Ascending aorta (tissue), 2 donors: ENCODE data around the gene KCNMA1. TPM values are rescaled to one million over a fixed set of nuclear protein-coding genes. Genes with fewer than 3 reads are reported as not detected.

Experiments used
- DNase-seq, 2 donors: peaks; one replicate each; pipeline ENCODE4 v3.0.0-alpha.2; 2019; ENCODE audit warnings: low spot score in 2 of 2
- H3K27ac ChIP-seq, 2 donors: fragments of 200-600 bp; sonication (generic); one replicate each; pipeline ENCODE4 v1.5.1; 2016 to 2017; ENCODE audit warnings: mild to moderate bottlenecking in 1 of 2
- H3K27me3 ChIP-seq: fragments of 200-600 bp; sonication (generic); one replicate; pipeline ENCODE4 v1.5.1; 2017
- H3K36me3 ChIP-seq, 2 donors: fragments of 200-600 bp; sonication (generic); one replicate each; pipeline ENCODE4 v1.5.1; 2016
- H3K4me1 ChIP-seq, 2 donors: fragments of 200-600 bp; sonication (generic); one replicate each; pipeline ENCODE4 v1.5.1; 2016 to 2017; ENCODE audit warnings: mild to moderate bottlenecking in 1 of 2
- H3K4me3 ChIP-seq, 2 donors: fragments of 200-600 bp; sonication (generic); one replicate each; pipeline ENCODE4 v1.5.1; 2016 to 2017; ENCODE audit warnings: mild to moderate bottlenecking in 1 of 2
- H3K9me3 ChIP-seq, 2 donors: fragments of 200-600 bp; sonication (generic); one replicate each; pipeline ENCODE4 v1.5.1; 2016
- intact Hi-C: fragments of 100-400 bp; cut with DNase I; formaldehyde crosslinking; loops from one replicate; pipeline ENCODE4 v1.15.1; 2023
- total RNA-seq: library from RNA; depleted of rRNA; stranded (reverse); fragments of >200 nt; gene quantifications from one replicate; pipeline ENCODE4 v1.1.0, GENCODE V29; 2016
- TF ChIP-seq, protein P1 (sequence below), 3 experiments: fragments of 200-600 bp in 2 of 3; fragments of 450-650 bp in 1 of 3; sonication (generic) in 2 of 3; IDR thresholded peaks; one replicate each; pipeline ENCODE4 v1.5.1; 2016 to 2019; ENCODE audit warnings: antibody characterized with exemption in 3 of 3, mild to moderate bottlenecking in 1 of 3, moderate library complexity in 1 of 3

The KCNMA1 gene
- total RNA-seq, 1 donor from 2014 or later = 28.6 TPM

DNA sequence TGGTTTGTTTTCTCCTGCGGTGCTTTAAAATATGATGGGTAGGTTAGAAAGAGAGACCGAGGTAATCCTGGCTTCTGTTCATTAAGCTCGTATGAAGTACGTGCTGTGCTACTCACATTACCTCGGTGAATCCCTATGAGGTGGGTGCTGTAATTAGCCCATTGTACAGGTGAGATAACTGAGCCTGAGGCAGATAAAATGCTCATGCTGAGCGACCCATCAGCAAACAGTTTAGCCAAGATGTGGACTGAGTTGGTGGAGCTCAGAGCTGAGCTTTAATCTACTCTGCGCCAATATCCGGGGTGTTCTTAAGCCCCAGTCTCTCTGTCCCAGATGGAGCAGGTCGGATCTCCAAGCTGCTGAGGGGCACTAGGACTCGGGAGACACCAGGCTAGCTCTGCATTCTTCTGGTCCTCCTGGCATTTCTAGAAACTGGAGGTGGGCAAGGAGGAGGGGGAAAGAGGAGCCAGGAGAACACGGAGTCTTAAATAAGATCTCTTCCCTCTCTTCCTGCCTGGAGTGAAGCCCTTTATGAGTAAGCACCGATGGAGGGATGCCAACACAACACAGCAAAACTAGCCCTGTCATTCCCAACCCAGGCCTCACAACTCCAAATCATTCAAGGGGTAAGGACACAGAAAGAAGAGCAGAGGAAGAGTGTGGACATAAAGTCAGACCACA, 458.5 kb downstream of the KCNMA1 start:
- Histone ChIP-seq H3K27me3 (no peaks in the 10 kb centered on the region), H3K4me1 (peaks cover 7 to 22% of the 10 kb centered on the region in 2 donors), H3K36me3 (no peaks in the 10 kb centered on the region), H3K9me3 (no peaks in the 10 kb centered on the region), H3K4me3 (no peak overlapping the region), H3K27ac (peak overlapping the region; percentile 59 to 67)
- TF ChIP-seq, protein P1, sequence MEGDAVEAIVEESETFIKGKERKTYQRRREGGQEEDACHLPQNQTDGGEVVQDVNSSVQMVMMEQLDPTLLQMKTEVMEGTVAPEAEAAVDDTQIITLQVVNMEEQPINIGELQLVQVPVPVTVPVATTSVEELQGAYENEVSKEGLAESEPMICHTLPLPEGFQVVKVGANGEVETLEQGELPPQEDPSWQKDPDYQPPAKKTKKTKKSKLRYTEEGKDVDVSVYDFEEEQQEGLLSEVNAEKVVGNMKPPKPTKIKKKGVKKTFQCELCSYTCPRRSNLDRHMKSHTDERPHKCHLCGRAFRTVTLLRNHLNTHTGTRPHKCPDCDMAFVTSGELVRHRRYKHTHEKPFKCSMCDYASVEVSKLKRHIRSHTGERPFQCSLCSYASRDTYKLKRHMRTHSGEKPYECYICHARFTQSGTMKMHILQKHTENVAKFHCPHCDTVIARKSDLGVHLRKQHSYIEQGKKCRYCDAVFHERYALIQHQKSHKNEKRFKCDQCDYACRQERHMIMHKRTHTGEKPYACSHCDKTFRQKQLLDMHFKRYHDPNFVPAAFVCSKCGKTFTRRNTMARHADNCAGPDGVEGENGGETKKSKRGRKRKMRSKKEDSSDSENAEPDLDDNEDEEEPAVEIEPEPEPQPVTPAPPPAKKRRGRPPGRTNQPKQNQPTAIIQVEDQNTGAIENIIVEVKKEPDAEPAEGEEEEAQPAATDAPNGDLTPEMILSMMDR (IDR thresholded peaks at IDR 0.05) = no peak
- intact Hi-C loops = loop anchor here (5.0 kb wide), 2 partner anchors 63 to 333 kb away; no protein-coding TSS in a partner anchor
- peak in 1 of 2 donors; percentile 89 for DNase-seq

DNA sequence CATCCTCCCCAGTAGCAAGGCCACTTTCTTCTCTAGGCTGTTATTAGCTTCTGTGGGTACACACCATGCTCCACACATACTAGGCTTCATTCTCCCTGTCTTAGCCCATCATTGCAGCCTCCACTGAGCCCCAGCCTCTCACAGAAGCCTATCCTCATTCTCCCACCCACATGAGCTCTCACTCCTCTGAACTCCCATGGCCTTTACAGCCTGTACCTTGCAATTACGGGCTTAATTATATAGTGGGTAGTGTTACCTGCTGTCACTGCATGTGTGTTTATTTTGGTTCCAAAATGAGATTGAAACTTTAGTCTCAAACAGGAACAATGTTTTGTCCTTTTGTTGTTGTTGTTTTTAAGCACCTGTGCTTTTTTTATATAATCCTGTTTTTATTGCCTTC, 460.0 kb downstream of the KCNMA1 start:
- Histone ChIP-seq H3K27me3 (no peaks in the 10 kb centered on the region), H3K4me3 (no peak overlapping the region), H3K9me3 (no peaks in the 10 kb centered on the region), H3K27ac (no peak overlapping the region), H3K36me3 (no peaks in the 10 kb centered on the region), H3K4me1 (peaks cover 3 to 14% of the 10 kb centered on the region in 2 donors)
- no peak for DNase-seq
- intact Hi-C loops = loop anchor here (5.0 kb wide), 2 partner anchors 65 to 335 kb away; no protein-coding TSS in a partner anchor
- TF ChIP-seq, protein P1 (IDR thresholded peaks at IDR 0.05) = no peak

DNA sequence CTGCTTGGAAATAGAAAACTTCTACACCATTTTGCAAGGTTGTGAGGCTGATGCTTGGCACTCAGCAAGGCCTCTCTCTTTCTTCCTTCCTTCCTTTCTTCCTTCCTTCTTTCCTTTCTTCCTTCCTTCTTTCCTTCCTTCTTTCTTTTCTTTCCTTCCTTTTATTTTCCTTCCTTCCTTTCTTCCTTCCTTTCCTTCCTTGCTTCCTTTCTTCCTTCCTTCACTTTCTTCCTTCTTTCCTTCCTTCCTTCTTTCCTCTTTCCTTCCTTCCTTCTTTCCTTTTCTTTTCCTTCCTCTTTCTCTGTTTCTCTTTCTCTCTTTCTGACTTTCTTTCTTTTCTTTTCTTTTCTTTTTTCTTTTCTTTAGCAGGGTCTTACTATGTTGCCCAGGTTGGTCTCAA, 460.4 kb downstream of the KCNMA1 start:
- intact Hi-C loops = loop anchor here (5.0 kb wide), 2 partner anchors 65 to 335 kb away; no protein-coding TSS in a partner anchor
- Histone ChIP-seq H3K36me3 (no peaks in the 10 kb centered on the region), H3K9me3 (no peaks in the 10 kb centered on the region), H3K4me1 (peaks cover 3 to 12% of the 10 kb centered on the region in 2 donors), H3K27ac (no peak overlapping the region), H3K27me3 (no peaks in the 10 kb centered on the region), H3K4me3 (no peak overlapping the region)
- DNase-seq = no peak
- TF ChIP-seq, protein P1 (IDR thresholded peaks at IDR 0.05) = no peak

GRCh38 chr10:77176232-77176631, 461.4 kb downstream of the KCNMA1 start:
- H3K4me1 ChIP-seq = peaks cover 3 to 12% of the 10 kb centered on the region in 2 donors
- DNase-seq = no peak
- no peak overlapping the region for H3K4me3 ChIP-seq
- TF ChIP-seq, protein P1 (IDR thresholded peaks at IDR 0.05) = no peak
- intact Hi-C loops = loop anchor here (5.0 kb wide), 2 partner anchors 66 to 336 kb away; no protein-coding TSS in a partner anchor
- H3K36me3 ChIP-seq = no peaks in the 10 kb centered on the region
- H3K27me3 ChIP-seq = no peaks in the 10 kb centered on the region
- H3K9me3 ChIP-seq = no peaks in the 10 kb centered on the region
- H3K27ac ChIP-seq = peak overlapping the region in 1 of 2 donors; percentile 36

- Histone ChIP-seq H3K9me3 (no peaks in the 10 kb centered on the region), H3K4me3 (no peak overlapping the region), H3K4me1 (peaks cover 3 to 12% of the 10 kb centered on the region in 2 donors), H3K27ac (peak overlapping the region; percentile 19 to 36), H3K27me3 (no peaks in the 10 kb centered on the region), H3K36me3 (no peaks in the 10 kb centered on the region)
- TF ChIP-seq, protein P1 (IDR thresholded peaks at IDR 0.05) = no peak
- intact Hi-C loops = loop anchor here (2.0 to 5.0 kb wide), 5 partner anchors 67 to 535 kb away; no protein-coding TSS in a partner anchor
- no peak for DNase-seq
Observed at GRCh38 chr10:77175631-77176222, 461.9 kb downstream of the KCNMA1 start.
